Aorta (tissue), 5 donors: Measurements from ENCODE around the gene ANK3. TPM values are rescaled to one million over a fixed set of nuclear protein-coding genes. Genes with fewer than 3 reads are reported as not detected.

ENCODE experiments used
- ATAC-seq: fragments of 200-7000 bp; cut with Tn5 transposase; one replicate; pipeline ENCODE4 v1.9.1; 2022; ENCODE audit warnings: moderate library complexity; ENCODE audit not compliant: low FRiP score
- DNase-seq, 2 donors: peaks; one replicate each; pipeline ENCODE4 v3.0.0-alpha.2; 2020
- H3K27ac ChIP-seq, 2 donors: one replicate each; pipeline ENCODE4 v1.5.1; 2013; ENCODE audit warnings: low read length in 2 of 2, mild to moderate bottlenecking in 2 of 2, moderate library complexity in 2 of 2, control low read depth in 1 of 2, inconsistent platforms in 1 of 2, low read depth in 1 of 2
- H3K27me3 ChIP-seq, 2 donors: one replicate each; pipeline ENCODE4 v1.6.1; 2013; ENCODE audit warnings: control low read depth in 1 of 2, low read length in 1 of 2, mild to moderate bottlenecking in 1 of 2, moderate library complexity in 1 of 2; ENCODE audit not compliant: insufficient read depth in 2 of 2, control insufficient read depth in 1 of 2
- H3K36me3 ChIP-seq, 2 donors: one replicate each; pipeline ENCODE4 v1.6.1; 2013; ENCODE audit warnings: control low read depth in 1 of 2, low read length in 1 of 2, mild to moderate bottlenecking in 1 of 2; ENCODE audit not compliant: insufficient read depth in 2 of 2, control insufficient read depth in 1 of 2
- H3K4me1 ChIP-seq, 2 donors: one replicate each; pipeline ENCODE4 v1.6.1; 2013; ENCODE audit warnings: low read length in 2 of 2, control low read depth in 1 of 2, mild to moderate bottlenecking in 1 of 2, moderate library complexity in 1 of 2; ENCODE audit not compliant: insufficient read depth in 2 of 2, control insufficient read depth in 1 of 2
- H3K4me3 ChIP-seq, 2 donors: one replicate each; pipeline ENCODE4 v1.5.1; 2013; ENCODE audit warnings: low read length in 2 of 2, control low read depth in 1 of 2, mild to moderate bottlenecking in 1 of 2
- H3K9me3 ChIP-seq: one replicate; pipeline ENCODE4 v1.6.1; 2013; ENCODE audit warnings: mild to moderate bottlenecking, low read length; ENCODE audit not compliant: control insufficient read depth
- WGBS, 2 donors: extraction: QIAGEN DNeasy Blood & Tissue Kit; methylation state at CpG; one replicate each; pipeline ENCODE4 v1.1.7; 2013; 5-methylcytosine and 5-hydroxymethylcytosine counted together
- intact Hi-C, 2 donors: fragments of 100-400 bp; cut with DNase I; formaldehyde crosslinking; loops; one replicate each; pipeline versions ENCODE4 v1.14.2 to v1.15.0; 2022
- polyA plus RNA-seq, 2 donors: library from polyadenylated mRNA; stranded (reverse); fragments of 200-250 nt; gene quantifications; one replicate each; pipeline ENCODE4 v1.2.3, GENCODE V29; 2013
- total RNA-seq, 2 donors: library from RNA; stranded (reverse); fragmentation: NEBNext Ultra II Directional; extraction: Animal tissue kit (Norgen Biotek cat#: 25700); gene quantifications; one replicate each; pipeline ENCODE4 v1.2.1, GENCODE V29; 2021
- donor health status: healthy with polysubstance abuse.
- donor health status: Bipolar disorder and iron deficiency.
- donor health status: DM: no; HTN: no; CAD: no.
- donor health status: DM: no; HTN: no; CAD: no.
- donor health status: DM: yes; HTN: yes; CAD: no.

ANK3 gene
- total and polyA plus RNA-seq, 4 donors, result 16.5 to 38.2 (median 20.6) TPM

- ATAC-seq, result no peak
- Histone ChIP-seq H3K9me3 (no peaks in the 10 kb centered on the region), H3K4me1 (peaks cover 0 to 8% of the 10 kb centered on the region in 2 donors), H3K27ac (no peak overlapping the region), H3K4me3 (no peak overlapping the region), H3K36me3 (no peaks in the 10 kb centered on the region), H3K27me3 (no peaks in the 10 kb centered on the region)
- WGBS, 2 donors, result 81 to 84% methylated on average over 7 of the region's 7 CpGs
- peak in 1 of 2 donors; percentile 54 for DNase-seq
- intact Hi-C loops, result no loop called here
Measured at GRCh38 chr10:60388709-60389301, 870 bp downstream of the ANK3 start.

GRCh38 chr10:60388116-60388625, 1.5 kb downstream of the ANK3 start:
- no peaks in the 10 kb centered on the region for H3K9me3 ChIP-seq
- no peaks in the 10 kb centered on the region for H3K27me3 ChIP-seq
- intact Hi-C loops, result no loop called here
- DNase-seq (no peak), ATAC-seq (no peak)
- no peaks in the 10 kb centered on the region for H3K36me3 ChIP-seq
- 96% methylated on average over 2 of the region's 2 CpGs for WGBS, 2 donors
- H3K4me3 ChIP-seq, result no peak overlapping the region
- H3K27ac ChIP-seq, result no peak overlapping the region
- peaks cover 0 to 8% of the 10 kb centered on the region in 2 donors for H3K4me1 ChIP-seq

- Histone ChIP-seq H3K4me3 (no peak overlapping the region), H3K36me3 (no peaks in the 10 kb centered on the region), H3K9me3 (no peaks in the 10 kb centered on the region), H3K27me3 (no peaks in the 10 kb centered on the region), H3K27ac (no peak overlapping the region), H3K4me1 (peaks cover 0 to 8% of the 10 kb centered on the region in 2 donors)
- no peak for DNase-seq
- no peak for ATAC-seq
- WGBS, 2 donors, result 95 to 96% methylated on average over 2 of the region's 2 CpGs
- intact Hi-C loops, result no loop called here
Measured at GRCh38 chr10:60387531-60387930, 2.1 kb downstream of the ANK3 start.

- peaks cover 0 to 8% of the 10 kb centered on the region in 2 donors for H3K4me1 ChIP-seq
- H3K36me3 ChIP-seq, result no peaks in the 10 kb centered on the region
- H3K27me3 ChIP-seq, result no peaks in the 10 kb centered on the region
- no peak for ATAC-seq
- H3K27ac ChIP-seq, result no peak overlapping the region
- no peak for DNase-seq
- no peak overlapping the region for H3K4me3 ChIP-seq
- intact Hi-C loops, result no loop called here
- no peaks in the 10 kb centered on the region for H3K9me3 ChIP-seq
- 96 to 98% methylated on average over 1 of the region's 1 CpG for WGBS, 2 donors
Measured at GRCh38 chr10:60385399-60385738, 4.3 kb downstream of the ANK3 start.

GRCh38 chr10:60384708-60385398, 4.8 kb downstream of the ANK3 start:
- Histone ChIP-seq H3K36me3 (no peaks in the 10 kb centered on the region), H3K27ac (no peak overlapping the region), H3K4me3 (no peak overlapping the region), H3K4me1 (peaks cover 0 to 8% of the 10 kb centered on the region in 2 donors), H3K9me3 (no peaks in the 10 kb centered on the region), H3K27me3 (no peaks in the 10 kb centered on the region)
- DNase-seq (peak in 1 of 2 donors; percentile 57), ATAC-seq (no peak)
- intact Hi-C loops, result no loop called here
- WGBS, 2 donors, result 29 to 31% methylated on average over 5 of the region's 5 CpGs

GRCh38 chr10:60384011-60384410, 5.7 kb downstream of the ANK3 start:
- Histone ChIP-seq H3K36me3 (no peaks in the 10 kb centered on the region), H3K4me1 (peaks cover 0 to 8% of the 10 kb centered on the region in 2 donors), H3K27me3 (no peaks in the 10 kb centered on the region), H3K4me3 (no peak overlapping the region), H3K9me3 (no peaks in the 10 kb centered on the region), H3K27ac (no peak overlapping the region)
- no peak for DNase-seq
- no peak for ATAC-seq
- intact Hi-C loops, result no loop called here
- 27 to 36% methylated on average over 1 of the region's 1 CpG for WGBS, 2 donors

- no peak overlapping the region for H3K27ac ChIP-seq
- no peak overlapping the region for H3K4me3 ChIP-seq
- H3K4me1 ChIP-seq, result peaks cover 0 to 8% of the 10 kb centered on the region in 2 donors
- intact Hi-C loops, result no loop called here
- no peaks in the 10 kb centered on the region for H3K36me3 ChIP-seq
- DNase-seq (no peak), ATAC-seq (no peak)
- no peaks in the 10 kb centered on the region for H3K9me3 ChIP-seq
- no peaks in the 10 kb centered on the region for H3K27me3 ChIP-seq
- WGBS, 2 donors, result 90% methylated on average over 1 of the region's 1 CpG
Measured at GRCh38 chr10:60382946-60383681, 6.6 kb downstream of the ANK3 start.

GRCh38 chr10:60380781-60381180, 8.9 kb downstream of the ANK3 start:
- Histone ChIP-seq H3K27ac (no peak overlapping the region), H3K27me3 (no peaks in the 10 kb centered on the region), H3K4me1 (peaks cover 0 to 8% of the 10 kb centered on the region in 2 donors), H3K36me3 (no peaks in the 10 kb centered on the region), H3K9me3 (no peaks in the 10 kb centered on the region), H3K4me3 (no peak overlapping the region)
- intact Hi-C loops, result no loop called here
- WGBS, 2 donors, result 95% methylated on average over 5 of the region's 5 CpGs
- ATAC-seq (no peak), DNase-seq (no peak)
